ENCODE measurements around the gene PKN1. TPM values are rescaled to one million over a fixed set of nuclear protein-coding genes. Genes with fewer than 3 reads are reported as not detected.

PKN1 gene
- total and polyA plus RNA-seq, 10 of the 15 experiments (the other 5 are each of a cell fraction or from before 2014, with no cell fraction given): 1.0 to 189 (median 52.7) TPM

- TF ChIP-seq, protein P1, sequence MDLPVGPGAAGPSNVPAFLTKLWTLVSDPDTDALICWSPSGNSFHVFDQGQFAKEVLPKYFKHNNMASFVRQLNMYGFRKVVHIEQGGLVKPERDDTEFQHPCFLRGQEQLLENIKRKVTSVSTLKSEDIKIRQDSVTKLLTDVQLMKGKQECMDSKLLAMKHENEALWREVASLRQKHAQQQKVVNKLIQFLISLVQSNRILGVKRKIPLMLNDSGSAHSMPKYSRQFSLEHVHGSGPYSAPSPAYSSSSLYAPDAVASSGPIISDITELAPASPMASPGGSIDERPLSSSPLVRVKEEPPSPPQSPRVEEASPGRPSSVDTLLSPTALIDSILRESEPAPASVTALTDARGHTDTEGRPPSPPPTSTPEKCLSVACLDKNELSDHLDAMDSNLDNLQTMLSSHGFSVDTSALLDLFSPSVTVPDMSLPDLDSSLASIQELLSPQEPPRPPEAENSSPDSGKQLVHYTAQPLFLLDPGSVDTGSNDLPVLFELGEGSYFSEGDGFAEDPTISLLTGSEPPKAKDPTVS (IDR thresholded peaks at IDR 0.05; ENCODE audit: low read depth, low read length): no peak
- TF ChIP-seq CEBPZ (IDR thresholded peaks at IDR 0.05; ENCODE audit: low read depth, low read length): no peak
- peak; percentile 78; the same call in 1 of the 2 replicates for TF ChIP-seq IRF4 (IDR thresholded peaks at IDR 0.05; ENCODE audit: low read depth, low read length)
- TF ChIP-seq MTA2 (IDR thresholded peaks at IDR 0.05; ENCODE audit: low read depth): peak; percentile 80
- TF ChIP-seq ETV6 (conservative IDR thresholded peaks at IDR 0.05 in 1 of 2, IDR thresholded peaks at IDR 0.05 in 1 of 2; ENCODE audit: borderline replicate concordance in 1 of 2, low read depth in 1 of 2): peak in 1 of 2 experiments; percentile 94; a peak in 2 of 4 replicates
- no peak for TF ChIP-seq MYC (IDR thresholded peaks at IDR 0.05; ENCODE audit: insufficient read depth, insufficient read length, insufficient replicate concordance, low read length, severe bottlenecking)
- TF ChIP-seq CBFB (IDR thresholded peaks at IDR 0.05; ENCODE audit: low read depth): peak; percentile 91
- peak; percentile 63 for TF ChIP-seq ATF7 (IDR thresholded peaks at IDR 0.05; ENCODE audit: low read depth)
Observed at GRCh38 chr19:14383661-14384555, 49.2 kb upstream of the PKN1 start (continued).

All from GM12878 (cell line).